GM10266 (cell line): ENCODE data around the gene SLCO2A1.

Experiments
- DNase-seq: peaks from one replicate; pipeline ENCODE4 v3.0.0; 2012; ENCODE audit errors: extremely low spot score
- TF ChIP-seq, protein P1 (sequence below): IDR thresholded peaks from 2 replicates; pipeline ENCODE4 v1.5.1; 2012; ENCODE audit warnings: mild to moderate bottlenecking, low read depth; ENCODE audit not compliant: control insufficient read depth, insufficient read depth; ENCODE audit errors: missing control alignments

SLCO2A1 gene

GRCh38 chr3:133886031-133886722 lies 143.5 kb downstream of the SLCO2A1 start:
- TF ChIP-seq, protein P1, sequence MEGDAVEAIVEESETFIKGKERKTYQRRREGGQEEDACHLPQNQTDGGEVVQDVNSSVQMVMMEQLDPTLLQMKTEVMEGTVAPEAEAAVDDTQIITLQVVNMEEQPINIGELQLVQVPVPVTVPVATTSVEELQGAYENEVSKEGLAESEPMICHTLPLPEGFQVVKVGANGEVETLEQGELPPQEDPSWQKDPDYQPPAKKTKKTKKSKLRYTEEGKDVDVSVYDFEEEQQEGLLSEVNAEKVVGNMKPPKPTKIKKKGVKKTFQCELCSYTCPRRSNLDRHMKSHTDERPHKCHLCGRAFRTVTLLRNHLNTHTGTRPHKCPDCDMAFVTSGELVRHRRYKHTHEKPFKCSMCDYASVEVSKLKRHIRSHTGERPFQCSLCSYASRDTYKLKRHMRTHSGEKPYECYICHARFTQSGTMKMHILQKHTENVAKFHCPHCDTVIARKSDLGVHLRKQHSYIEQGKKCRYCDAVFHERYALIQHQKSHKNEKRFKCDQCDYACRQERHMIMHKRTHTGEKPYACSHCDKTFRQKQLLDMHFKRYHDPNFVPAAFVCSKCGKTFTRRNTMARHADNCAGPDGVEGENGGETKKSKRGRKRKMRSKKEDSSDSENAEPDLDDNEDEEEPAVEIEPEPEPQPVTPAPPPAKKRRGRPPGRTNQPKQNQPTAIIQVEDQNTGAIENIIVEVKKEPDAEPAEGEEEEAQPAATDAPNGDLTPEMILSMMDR, result no peak
- DNase-seq, result no peak

DNA sequence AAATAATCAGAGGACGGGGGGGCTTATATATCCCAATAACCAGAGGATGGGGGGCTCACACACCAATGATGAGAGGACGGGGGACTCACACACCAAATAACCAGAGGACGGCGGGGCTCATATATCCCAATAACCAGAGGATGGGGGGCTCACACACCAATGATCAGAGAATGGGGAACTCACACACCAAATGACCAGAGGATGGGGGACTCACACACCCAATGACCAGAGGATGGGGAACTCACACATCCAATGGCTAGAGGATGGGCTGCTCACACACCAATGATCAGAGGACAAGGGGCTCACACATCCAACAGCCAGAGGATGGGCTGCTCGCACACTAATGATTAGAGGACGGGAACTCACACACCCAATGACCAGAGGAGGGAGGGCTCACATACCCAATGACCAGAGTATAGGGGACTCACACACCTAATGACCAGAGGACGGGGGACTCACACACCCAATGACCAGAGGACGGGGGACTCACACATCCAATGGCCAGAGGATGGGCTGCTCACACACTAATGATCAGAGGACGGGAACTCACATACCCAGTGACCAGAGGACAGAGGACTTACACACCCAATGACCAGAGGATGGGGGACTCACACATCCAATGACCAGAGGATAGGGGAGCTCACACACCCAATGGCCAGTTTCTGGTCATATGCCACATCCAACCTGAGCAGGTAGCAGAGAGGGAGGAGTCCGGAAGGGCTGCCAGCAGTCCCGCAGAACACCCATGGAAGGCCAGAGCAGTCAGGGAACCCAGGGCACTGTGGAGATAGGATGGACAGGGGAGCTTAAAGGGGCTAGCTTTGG lies 144.6 kb downstream of the SLCO2A1 start:
- TF ChIP-seq, protein P1, result no peak
- no peak for DNase-seq

DNA sequence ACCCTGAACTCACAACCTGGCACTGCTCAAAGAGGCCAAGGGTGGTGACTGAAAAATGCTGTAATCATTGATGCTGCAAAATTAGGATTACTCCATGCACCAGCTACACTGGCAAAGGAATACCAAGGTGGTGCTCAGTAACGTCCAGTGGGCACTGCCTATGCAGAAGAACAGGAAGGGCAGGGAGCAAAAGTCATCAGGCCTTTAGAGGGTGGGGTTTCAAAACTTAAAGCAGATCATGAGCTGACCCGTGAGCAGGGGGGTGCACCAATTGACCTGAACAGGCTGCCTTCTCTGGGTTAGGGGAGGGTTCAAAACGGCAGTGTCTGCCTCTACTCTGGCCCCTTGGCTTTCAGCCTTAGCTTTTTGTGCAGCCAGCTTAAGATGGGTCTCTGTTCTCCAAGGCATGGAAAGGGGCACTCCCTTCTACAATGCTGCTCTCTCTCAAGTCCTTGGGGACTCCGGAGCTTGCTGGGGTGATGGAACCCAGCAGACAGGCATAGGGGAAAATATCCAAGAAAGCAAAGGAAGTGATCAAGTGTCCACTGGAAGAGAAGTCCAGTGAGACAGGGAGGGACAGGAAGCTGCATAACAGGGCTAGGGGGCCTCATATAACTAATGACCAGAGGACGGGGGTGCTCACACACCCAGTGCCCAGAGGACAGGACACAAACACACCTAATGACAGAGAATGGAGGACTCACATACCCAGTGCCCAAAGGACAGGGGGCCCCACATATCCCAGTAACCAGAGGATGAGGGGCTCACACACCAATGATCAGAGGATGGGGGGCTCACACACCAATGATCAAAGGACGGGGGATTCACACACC lies 145.5 kb downstream of the SLCO2A1 start:
- DNase-seq, result no peak
- TF ChIP-seq, protein P1, result no peak

GRCh38 chr3:133883641-133884040 lies 146.1 kb downstream of the SLCO2A1 start:
- TF ChIP-seq, protein P1, result no peak
- DNase-seq, result no peak

GRCh38 chr3:133882986-133883586 lies 146.6 kb downstream of the SLCO2A1 start:
- TF ChIP-seq, protein P1, result no peak
- DNase-seq, result no peak

DNA sequence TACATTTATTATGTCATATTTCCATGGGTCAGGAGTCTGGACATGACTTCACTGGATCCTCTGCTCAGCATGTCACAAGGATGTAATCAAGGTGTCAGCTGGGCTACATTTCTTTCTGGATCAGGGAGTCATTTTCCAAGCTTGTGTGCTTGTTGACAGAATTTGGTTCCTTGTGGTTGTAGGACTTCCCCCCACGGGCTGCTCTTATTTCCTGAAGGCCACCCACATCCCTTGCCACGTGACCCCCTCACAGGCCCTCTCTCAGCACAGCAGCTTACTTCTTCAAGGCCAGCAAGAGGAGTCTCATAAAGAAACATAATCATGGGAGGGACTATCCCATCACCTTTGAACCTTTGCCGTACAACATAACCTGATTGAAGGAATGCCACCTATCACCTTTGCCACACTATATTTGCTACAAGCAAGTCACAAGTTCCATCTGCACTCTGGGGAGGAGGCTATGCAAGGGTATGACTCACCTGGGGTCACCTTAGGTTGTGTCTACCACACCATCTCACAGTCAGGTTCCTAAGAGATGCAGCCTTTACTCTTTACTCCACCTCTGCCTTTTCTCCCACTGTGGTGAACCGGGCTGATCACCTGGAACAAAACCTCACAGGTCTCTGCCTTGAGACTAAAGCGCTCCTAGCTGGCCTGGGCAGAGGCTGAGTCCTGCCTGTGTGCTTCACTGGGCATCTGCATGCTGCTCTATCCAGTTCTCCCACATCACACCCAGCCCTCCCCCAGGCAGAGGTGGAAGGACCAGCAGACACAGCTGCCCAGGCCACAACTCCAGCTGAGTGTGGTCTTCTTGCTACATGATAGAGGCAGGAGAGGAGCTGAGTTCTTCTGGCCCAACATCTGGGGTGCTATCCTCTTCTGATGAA lies 147.5 kb downstream of the SLCO2A1 start:
- TF ChIP-seq, protein P1, result no peak

More for the DNA sequence above, 147.5 kb downstream of the SLCO2A1 start:
- no peak for DNase-seq
